C4-2B (cell line): Measurements from ENCODE around the gene TMEM225B.

Source experiments
- H3K27ac ChIP-seq: fragments of 450-650 bp; 2 replicates; pipeline ENCODE4 v1.5.1; 2017
- ZFX ChIP-seq: fragments of 450-650 bp; IDR thresholded peaks from 2 replicates; pipeline ENCODE4 v1.6.1; 2017
- TF ChIP-seq, protein P1 (sequence below): fragments of 450-650 bp; conservative IDR thresholded peaks from 2 replicates; pipeline ENCODE4 v1.5.1; 2017; ENCODE audit warnings: mild to moderate bottlenecking

Gene TMEM225B

DNA sequence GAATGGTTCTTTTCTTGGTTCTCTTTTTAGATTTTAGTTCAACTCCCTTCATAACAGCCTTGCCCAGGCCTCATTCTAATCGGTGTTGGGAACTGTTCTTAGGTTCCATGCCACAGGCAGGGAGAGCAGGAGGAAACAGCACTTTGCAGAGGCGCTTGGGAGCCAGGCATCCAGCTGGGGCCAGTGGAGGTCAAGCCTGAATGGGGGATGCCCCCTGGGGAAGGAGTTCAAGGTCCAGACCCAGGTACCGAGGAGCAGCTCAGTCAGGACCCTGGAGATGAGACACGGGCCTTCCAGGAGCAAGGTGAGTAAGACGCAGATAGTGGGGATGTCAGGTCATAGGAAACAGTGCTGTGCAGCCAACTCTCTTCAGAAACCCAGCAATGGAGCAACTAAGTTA, 23.2 kb downstream of the TMEM225B start:
- H3K27ac ChIP-seq, result no peak overlapping the region
- TF ChIP-seq, protein P1, sequence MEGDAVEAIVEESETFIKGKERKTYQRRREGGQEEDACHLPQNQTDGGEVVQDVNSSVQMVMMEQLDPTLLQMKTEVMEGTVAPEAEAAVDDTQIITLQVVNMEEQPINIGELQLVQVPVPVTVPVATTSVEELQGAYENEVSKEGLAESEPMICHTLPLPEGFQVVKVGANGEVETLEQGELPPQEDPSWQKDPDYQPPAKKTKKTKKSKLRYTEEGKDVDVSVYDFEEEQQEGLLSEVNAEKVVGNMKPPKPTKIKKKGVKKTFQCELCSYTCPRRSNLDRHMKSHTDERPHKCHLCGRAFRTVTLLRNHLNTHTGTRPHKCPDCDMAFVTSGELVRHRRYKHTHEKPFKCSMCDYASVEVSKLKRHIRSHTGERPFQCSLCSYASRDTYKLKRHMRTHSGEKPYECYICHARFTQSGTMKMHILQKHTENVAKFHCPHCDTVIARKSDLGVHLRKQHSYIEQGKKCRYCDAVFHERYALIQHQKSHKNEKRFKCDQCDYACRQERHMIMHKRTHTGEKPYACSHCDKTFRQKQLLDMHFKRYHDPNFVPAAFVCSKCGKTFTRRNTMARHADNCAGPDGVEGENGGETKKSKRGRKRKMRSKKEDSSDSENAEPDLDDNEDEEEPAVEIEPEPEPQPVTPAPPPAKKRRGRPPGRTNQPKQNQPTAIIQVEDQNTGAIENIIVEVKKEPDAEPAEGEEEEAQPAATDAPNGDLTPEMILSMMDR, result no peak
- TF ChIP-seq ZFX, result no peak

DNA sequence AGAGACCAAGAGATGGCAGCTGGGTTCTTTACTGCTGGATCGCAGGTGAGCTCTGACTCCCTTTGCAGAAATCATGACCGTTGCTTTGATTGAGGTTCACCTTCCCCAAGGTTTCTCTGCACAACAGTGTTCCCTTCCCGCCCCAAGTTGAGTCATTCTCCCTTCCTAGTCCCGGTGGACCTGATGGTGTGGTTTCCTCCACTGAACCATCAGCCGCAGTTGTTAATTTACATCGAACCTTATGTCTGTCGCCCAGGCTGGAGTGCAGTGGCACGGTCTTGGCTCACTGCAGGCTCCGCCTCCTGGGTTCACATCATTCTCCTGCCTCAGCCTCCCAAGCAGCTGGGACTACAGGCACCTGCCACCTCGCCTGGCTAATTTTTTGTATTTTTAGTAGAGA, 24.5 kb downstream of the TMEM225B start:
- TF ChIP-seq, protein P1, result no peak
- TF ChIP-seq ZFX, result no peak
- no peak overlapping the region for H3K27ac ChIP-seq

DNA sequence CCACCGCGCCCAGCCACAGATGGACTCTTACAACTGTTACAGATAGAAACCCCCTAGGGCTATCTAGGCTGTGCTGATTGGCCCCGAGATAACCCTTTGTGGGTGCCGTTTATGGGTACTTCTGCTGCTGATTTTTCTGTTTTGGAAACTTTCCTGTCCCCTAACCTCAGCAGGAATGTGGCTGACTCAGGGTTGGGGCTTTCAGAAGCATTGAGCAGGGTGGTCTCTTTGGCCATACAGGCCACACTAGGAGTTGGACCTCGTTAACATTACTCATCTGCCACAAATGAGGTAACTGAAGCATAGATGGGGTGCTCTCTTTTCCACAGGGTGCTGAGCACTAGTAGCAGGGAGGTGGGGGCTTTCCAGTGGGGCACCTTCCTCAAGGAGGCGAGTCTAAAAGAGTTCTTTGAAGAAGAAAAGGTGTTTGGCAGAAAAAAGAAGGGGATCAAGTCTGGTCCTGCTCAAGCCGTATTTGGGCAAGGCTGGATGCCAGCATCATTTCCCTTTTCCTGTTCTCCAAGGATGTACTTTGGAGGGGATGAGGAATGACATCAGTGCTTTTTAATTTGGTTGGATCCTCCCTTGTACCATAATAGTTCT, 25.1 kb downstream of the TMEM225B start:
- H3K27ac ChIP-seq, result no peak overlapping the region
- TF ChIP-seq, protein P1, result no peak
- TF ChIP-seq ZFX, result no peak

DNA sequence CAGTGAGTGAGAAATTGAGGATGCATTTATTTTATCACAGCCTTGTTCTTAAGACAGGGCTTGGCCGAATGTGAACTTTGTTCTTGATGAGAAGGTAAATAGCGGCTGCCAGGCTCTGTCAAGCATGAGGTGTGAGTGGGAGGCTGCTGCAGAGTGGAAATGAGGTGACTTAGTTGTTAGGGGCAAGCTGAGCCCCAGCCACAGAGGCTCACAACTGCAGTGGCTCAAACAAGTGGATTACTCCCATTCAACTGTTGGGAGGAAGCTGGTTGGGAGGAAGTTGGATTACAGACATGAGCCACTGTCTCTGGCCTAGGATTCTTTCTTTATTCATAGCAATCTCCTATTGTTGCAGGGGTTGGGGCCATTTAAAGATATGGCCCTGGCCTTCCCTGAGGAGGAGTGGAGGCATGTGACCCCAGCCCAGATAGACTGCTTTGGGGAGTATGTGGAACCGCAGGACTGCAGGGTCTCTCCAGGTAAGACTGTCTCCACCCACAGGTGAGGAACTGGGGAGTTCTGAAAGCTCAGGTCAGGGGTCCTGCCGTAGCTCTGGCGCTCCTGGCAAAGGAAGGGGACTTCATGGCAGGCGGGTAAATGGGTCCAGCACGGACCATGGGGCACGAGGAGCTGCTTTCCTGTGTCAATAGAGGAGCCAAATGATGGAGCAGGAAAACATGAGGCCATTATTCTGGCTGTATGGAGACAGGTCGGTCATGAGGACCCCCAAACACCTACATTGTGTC, 25.8 kb downstream of the TMEM225B start:
- no peak for TF ChIP-seq ZFX
- TF ChIP-seq, protein P1, result no peak
- H3K27ac ChIP-seq, result no peak overlapping the region

DNA sequence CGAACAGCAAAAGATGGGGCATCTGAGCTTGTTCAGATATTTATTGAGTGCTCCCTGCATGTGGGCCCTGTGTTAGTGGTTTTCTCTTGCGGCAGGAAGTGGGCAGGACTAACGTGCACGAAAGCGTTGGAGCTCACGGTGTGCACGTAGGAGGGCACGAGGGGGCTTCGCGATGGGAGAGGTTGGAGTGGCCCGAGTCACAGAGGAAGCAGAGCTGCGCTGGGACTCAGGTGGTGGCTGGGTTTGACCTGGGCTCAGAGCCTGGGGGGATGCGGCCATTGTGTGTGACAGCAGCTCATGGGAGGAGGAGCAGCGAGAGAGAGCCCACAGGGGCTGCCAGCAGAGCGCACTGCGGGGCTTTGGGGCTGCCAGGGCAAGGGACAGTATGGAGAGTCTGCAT, 26.4 kb downstream of the TMEM225B start:
- H3K27ac ChIP-seq, result no peak overlapping the region
- no peak for TF ChIP-seq ZFX
- TF ChIP-seq, protein P1, result no peak

DNA sequence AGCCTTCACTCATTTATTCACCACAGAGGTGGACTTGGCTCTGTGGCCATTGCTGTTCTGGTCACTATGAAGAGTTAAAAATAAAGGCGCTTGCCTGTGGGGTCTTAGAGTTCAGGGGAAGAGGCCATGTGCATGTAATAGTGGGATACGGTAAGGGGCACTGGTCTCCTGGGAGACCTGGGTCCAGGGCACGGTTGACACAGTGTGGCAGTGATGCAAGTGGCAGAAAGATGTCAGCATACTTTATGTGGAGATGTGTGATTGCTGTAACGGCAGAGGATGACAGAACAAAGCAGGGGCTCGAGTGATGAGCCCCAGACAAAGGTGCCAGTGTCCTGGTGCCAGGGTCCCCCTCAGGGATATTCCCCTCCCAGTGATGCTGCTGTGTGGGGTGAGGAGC, 27.3 kb downstream of the TMEM225B start:
- TF ChIP-seq ZFX, result no peak
- TF ChIP-seq, protein P1, result no peak
- H3K27ac ChIP-seq, result no peak overlapping the region

DNA sequence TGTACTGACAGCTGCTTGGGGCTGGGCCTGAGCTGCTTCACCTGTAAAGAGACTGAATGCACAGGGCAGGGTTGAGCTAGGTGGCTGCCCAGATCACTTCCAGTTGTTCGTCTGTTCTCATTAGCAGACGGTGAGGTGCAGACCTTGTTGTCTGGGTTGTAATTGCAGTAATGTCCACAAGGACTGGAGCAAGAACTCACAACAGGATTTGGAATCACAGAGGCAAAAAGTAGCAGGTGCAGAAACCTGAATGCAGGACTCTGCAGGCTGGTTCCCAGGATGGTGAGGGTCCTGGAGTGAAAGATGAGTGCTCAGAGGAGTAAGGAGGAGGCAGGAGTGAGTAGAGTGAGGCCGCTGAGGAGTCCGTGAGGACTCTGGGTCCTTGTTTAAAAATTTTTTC, 27.9 kb downstream of the TMEM225B start:
- H3K27ac ChIP-seq, result no peak overlapping the region
- no peak for TF ChIP-seq ZFX
- TF ChIP-seq, protein P1, result no peak
